Measurements from ENCODE around the gene COL23A1.

COL23A1 gene

DNA sequence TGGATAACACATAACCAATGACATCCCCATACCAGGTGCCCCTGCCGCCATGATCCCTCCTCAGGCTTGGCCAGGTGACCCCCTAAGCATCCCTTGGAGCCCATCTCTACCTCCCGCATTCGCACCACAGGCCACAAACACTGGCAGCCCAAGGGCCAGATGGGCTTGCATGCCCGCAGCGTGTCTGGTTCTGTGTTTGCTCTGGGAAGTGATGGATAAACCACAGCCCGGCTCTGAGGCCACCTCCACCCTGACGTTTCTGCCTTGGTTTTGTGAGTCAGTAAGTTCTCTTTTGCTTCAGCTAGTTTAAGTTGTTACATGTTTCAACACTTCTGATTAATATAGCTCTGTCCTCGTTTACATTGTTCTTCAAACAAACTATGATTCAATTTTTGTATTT lies 185.2 kb downstream of the COL23A1 start:
- H3K4me1 Mint-ChIP-seq: peaks cover 9% of the 10 kb centered on the region
- H3K9me3 Mint-ChIP-seq: peaks cover 45% of the 10 kb centered on the region
- DNase-seq: no peak
- TF ChIP-seq, protein P1, sequence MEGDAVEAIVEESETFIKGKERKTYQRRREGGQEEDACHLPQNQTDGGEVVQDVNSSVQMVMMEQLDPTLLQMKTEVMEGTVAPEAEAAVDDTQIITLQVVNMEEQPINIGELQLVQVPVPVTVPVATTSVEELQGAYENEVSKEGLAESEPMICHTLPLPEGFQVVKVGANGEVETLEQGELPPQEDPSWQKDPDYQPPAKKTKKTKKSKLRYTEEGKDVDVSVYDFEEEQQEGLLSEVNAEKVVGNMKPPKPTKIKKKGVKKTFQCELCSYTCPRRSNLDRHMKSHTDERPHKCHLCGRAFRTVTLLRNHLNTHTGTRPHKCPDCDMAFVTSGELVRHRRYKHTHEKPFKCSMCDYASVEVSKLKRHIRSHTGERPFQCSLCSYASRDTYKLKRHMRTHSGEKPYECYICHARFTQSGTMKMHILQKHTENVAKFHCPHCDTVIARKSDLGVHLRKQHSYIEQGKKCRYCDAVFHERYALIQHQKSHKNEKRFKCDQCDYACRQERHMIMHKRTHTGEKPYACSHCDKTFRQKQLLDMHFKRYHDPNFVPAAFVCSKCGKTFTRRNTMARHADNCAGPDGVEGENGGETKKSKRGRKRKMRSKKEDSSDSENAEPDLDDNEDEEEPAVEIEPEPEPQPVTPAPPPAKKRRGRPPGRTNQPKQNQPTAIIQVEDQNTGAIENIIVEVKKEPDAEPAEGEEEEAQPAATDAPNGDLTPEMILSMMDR (IDR thresholded peaks at IDR 0.05): no peak
- H3K27me3 Mint-ChIP-seq (ENCODE audit: low read depth, poor library complexity): peaks cover 9% of the 10 kb centered on the region
- no peak overlapping the region for H3K27ac Mint-ChIP-seq
- H3K36me3 Mint-ChIP-seq (ENCODE audit: low read depth): peaks cover 14% of the 10 kb centered on the region
- no peak overlapping the region for H3K4me3 Mint-ChIP-seq

- H3K4me1 Mint-ChIP-seq: peaks cover 16% of the 10 kb centered on the region
- peaks cover 14% of the 10 kb centered on the region for H3K36me3 Mint-ChIP-seq (ENCODE audit: low read depth)
- H3K9me3 Mint-ChIP-seq: peaks cover 37% of the 10 kb centered on the region
- no peak overlapping the region for H3K27ac Mint-ChIP-seq
- peaks cover 8% of the 10 kb centered on the region for H3K27me3 Mint-ChIP-seq (ENCODE audit: low read depth, poor library complexity)
- TF ChIP-seq, protein P1 (IDR thresholded peaks at IDR 0.05): no peak
- DNase-seq: no peak
- H3K4me3 Mint-ChIP-seq: no peak overlapping the region
Measured at GRCh38 chr5:178403956-178404600, 186.1 kb downstream of the COL23A1 start.

- TF ChIP-seq, protein P1 (IDR thresholded peaks at IDR 0.05): no peak
- no peak overlapping the region for H3K4me3 Mint-ChIP-seq
- peaks cover 6% of the 10 kb centered on the region for H3K27me3 Mint-ChIP-seq (ENCODE audit: low read depth, poor library complexity)
- H3K27ac Mint-ChIP-seq: no peak overlapping the region
- H3K9me3 Mint-ChIP-seq: peaks cover 30% of the 10 kb centered on the region
- no peak for DNase-seq
- peaks cover 21% of the 10 kb centered on the region for H3K4me1 Mint-ChIP-seq
- peaks cover 12% of the 10 kb centered on the region for H3K36me3 Mint-ChIP-seq (ENCODE audit: low read depth)
Measured at GRCh38 chr5:178403351-178403750, 186.8 kb downstream of the COL23A1 start.

GRCh38 chr5:178399701-178400095 lies 190.5 kb downstream of the COL23A1 start:
- peaks cover 35% of the 10 kb centered on the region for H3K4me1 Mint-ChIP-seq
- TF ChIP-seq, protein P1 (IDR thresholded peaks at IDR 0.05): no peak
- no peak for DNase-seq
- H3K36me3 Mint-ChIP-seq (ENCODE audit: low read depth): no peaks in the 10 kb centered on the region
- H3K27me3 Mint-ChIP-seq (ENCODE audit: low read depth, poor library complexity): peaks cover 6% of the 10 kb centered on the region
- H3K9me3 Mint-ChIP-seq: no peaks in the 10 kb centered on the region
- H3K4me3 Mint-ChIP-seq: no peak overlapping the region
- H3K27ac Mint-ChIP-seq: peak overlapping the region; percentile 87

DNA sequence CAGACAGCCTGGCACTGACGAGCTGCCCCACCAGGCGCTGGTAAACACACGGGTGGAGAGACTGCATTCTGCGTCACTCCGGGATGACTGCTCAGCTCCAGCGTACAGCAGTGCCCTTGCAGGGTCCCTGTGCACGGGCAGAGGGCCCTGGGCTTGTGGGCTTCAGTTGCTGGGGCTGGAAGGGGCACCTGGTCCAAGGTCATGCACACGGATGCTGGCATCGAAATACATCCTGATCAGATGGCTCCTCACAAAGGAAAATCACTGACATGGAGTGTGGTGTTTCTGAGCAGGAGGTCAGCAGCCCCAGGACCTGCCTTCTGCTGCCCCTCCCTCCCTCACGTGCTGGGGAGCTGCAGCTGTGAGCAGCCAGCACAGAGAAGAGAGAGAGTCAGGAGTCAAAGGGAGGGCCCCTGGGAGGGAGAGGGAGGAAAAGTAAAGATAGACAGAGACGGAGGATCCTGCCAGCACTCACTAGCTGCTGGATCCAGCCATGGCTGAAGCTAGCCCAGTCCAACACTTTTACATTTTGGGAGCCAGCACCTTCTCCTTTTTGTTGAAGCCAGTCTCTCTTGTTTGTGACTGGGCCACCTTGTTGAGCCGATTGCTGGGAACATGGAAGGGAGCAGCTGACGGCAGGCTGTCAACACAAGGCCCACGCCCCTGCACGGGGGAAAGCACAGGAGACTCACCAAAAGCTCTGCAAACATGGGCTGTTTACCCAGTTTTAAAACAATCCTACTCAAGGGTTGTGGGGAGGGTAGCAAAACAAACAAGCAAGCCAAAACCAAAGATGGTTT lies 191.1 kb downstream of the COL23A1 start:
- H3K9me3 Mint-ChIP-seq: no peaks in the 10 kb centered on the region
- peaks cover 4% of the 10 kb centered on the region for H3K27me3 Mint-ChIP-seq (ENCODE audit: low read depth, poor library complexity)
- TF ChIP-seq, protein P1 (IDR thresholded peaks at IDR 0.05): no peak
- H3K27ac Mint-ChIP-seq: peak overlapping the region; percentile 87
- peaks cover 35% of the 10 kb centered on the region for H3K4me1 Mint-ChIP-seq
- no peak for DNase-seq
- no peak overlapping the region for H3K4me3 Mint-ChIP-seq
- no peaks in the 10 kb centered on the region for H3K36me3 Mint-ChIP-seq (ENCODE audit: low read depth)

Data from nephron progenitor cell (in vitro differentiated cells).